Endothelial cell (in vitro differentiated cells): Measurements from ENCODE around the gene EML1. TPM values are rescaled to one million over a fixed set of nuclear protein-coding genes. Genes with fewer than 3 reads are reported as not detected.

Experiments used
- DNase-seq: peaks from one replicate; pipeline ENCODE4 v3.0.0; 2021; ENCODE audit warnings: low spot score
- H3K27ac Mint-ChIP-seq: one replicate; pipeline ENCODE4 v1.8.0; 2021; ENCODE audit warnings: mixed read lengths, inconsistent platforms; ENCODE audit not compliant: unreplicated experiment
- H3K27me3 Mint-ChIP-seq: one replicate; pipeline ENCODE4 v1.8.0; 2021; ENCODE audit warnings: mild to moderate bottlenecking, moderate library complexity, mixed read lengths, inconsistent platforms; ENCODE audit not compliant: unreplicated experiment
- H3K36me3 Mint-ChIP-seq: one replicate; pipeline ENCODE4 v1.8.0; 2021; ENCODE audit warnings: mild to moderate bottlenecking, low read depth, mixed read lengths, inconsistent platforms; ENCODE audit not compliant: unreplicated experiment
- H3K4me1 Mint-ChIP-seq: one replicate; pipeline ENCODE4 v1.8.0; 2021; ENCODE audit warnings: mild to moderate bottlenecking, mixed read lengths, inconsistent platforms; ENCODE audit not compliant: unreplicated experiment
- H3K4me3 Mint-ChIP-seq: one replicate; pipeline ENCODE4 v1.8.0; 2021; ENCODE audit warnings: mild to moderate bottlenecking, mixed read lengths, inconsistent platforms; ENCODE audit not compliant: unreplicated experiment
- H3K9me3 Mint-ChIP-seq: one replicate; pipeline ENCODE4 v1.8.0; 2021; ENCODE audit warnings: mixed read lengths, inconsistent platforms; ENCODE audit not compliant: unreplicated experiment
- CTCF ChIP-seq: fragments of 200-600 bp; sonication (generic); IDR thresholded peaks from one replicate; pipeline ENCODE4 v1.5.0; 2021; ENCODE audit warnings: antibody characterized with exemption; ENCODE audit not compliant: unreplicated experiment
- total RNA-seq: library from RNA; stranded (reverse); fragmentation: NEBNext Ultra II Directional; extraction: Animal tissue kit (Norgen Biotek cat#: 25700); gene quantifications from one replicate; pipeline ENCODE4 v1.2.1, GENCODE V29; 2021; ENCODE audit not compliant: unreplicated experiment

EML1 gene
- total RNA-seq, 1 donor from 2014 or later, result 10.0 TPM

DNA sequence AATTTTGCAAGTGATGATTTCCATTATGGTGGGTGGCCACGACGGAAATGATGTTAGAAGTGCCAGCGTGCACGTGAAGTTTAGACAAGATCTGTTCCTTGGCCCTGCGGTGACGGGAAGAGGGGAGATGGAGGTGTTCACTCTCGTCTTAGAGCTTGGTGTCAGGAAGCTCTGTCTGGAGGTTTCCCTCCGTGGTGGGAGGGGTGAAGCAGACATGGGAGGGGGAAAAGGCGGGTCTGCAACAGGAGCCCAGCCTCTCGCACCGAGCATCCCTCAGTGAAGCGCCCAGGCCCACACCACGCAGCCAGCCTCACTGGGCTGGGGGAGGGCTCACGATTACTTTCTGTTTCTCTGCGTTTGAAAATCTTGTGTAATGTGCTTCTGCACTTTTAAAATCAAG, 26.3 kb downstream of the EML1 start:
- no peak for DNase-seq
- TF ChIP-seq CTCF, result no peak
- H3K9me3 Mint-ChIP-seq, result no peaks in the 10 kb centered on the region
- H3K4me3 Mint-ChIP-seq, result no peak overlapping the region
- H3K27me3 Mint-ChIP-seq, result peaks cover 2% of the 10 kb centered on the region
- H3K27ac Mint-ChIP-seq, result no peak overlapping the region
- H3K36me3 Mint-ChIP-seq, result no peaks in the 10 kb centered on the region
- peaks cover 18% of the 10 kb centered on the region for H3K4me1 Mint-ChIP-seq

DNA sequence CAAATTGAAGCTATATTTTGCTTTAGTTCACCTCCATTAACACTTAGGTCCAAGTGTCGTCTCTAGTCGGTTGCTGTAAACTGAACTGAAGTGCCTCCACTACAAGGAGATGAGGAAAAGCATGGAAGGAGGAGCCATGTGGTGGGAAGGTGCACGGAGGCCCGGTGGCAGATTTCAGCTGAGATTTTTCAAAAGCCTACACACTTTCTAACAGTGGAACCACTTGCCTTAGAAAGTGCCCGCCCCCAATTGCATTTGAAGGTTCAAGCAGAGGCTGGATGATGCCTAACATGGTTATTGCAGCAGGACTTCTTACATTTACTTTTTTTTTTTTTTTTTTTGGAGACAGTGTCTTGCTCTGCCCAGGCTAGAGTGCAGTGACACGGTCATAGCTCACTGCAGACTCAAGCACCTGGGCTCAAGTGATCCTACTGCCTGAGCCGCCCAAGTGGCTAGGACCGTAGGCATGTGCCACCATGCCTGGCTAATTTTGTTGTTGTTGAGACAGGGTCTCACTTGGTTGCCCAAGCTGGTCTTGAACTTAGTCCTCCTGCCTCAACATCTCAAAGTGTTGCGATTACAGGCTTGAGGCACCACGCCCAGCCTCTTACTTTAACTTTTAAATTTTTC, 27.6 kb downstream of the EML1 start:
- Mint-ChIP-seq H3K27me3 (peaks cover 2% of the 10 kb centered on the region), H3K4me1 (peaks cover 18% of the 10 kb centered on the region), H3K4me3 (no peak overlapping the region), H3K27ac (no peak overlapping the region), H3K36me3 (no peaks in the 10 kb centered on the region), H3K9me3 (no peaks in the 10 kb centered on the region)
- no peak for TF ChIP-seq CTCF
- DNase-seq, result no peak

GRCh38 chr14:99821519-99822508, 28.6 kb downstream of the EML1 start:
- DNase-seq, result no peak
- no peaks in the 10 kb centered on the region for H3K36me3 Mint-ChIP-seq
- H3K27ac Mint-ChIP-seq, result no peak overlapping the region

DNA sequence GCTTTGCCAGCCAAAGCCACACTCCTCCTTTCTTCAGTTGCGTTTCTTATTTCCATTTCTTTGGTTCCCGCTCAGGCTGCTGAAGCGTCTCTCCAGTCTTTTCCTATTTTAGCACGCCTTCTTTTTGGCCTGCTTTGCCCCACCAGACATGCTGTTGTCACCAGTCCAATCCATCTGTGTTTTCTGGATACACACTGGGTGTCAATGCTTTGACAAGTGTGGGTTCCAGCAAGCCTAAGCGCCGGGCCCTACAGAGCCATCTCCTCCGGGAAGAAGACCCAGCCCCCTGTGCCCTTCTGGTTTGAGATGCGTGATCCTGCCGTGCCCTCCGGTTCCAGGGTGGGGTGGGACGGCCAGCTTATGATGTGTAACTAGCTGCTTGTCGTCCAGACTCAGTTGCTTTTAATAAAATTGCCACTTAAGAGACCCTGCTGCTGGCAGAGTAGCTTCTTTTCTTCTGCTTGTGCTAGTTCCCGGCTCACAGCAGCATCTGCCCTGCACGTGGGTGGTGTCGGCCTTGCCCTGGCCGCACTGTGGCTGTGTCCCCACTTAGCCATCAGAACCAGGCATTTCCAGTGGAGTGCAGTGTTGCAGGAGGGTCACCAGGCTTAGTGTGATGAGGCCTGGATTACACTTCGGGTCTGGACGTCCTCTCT, 29.7 kb downstream of the EML1 start:
- no peaks in the 10 kb centered on the region for H3K36me3 Mint-ChIP-seq
- no peak overlapping the region for H3K4me3 Mint-ChIP-seq
- DNase-seq, result no peak
- H3K27ac Mint-ChIP-seq, result no peak overlapping the region
- H3K4me1 Mint-ChIP-seq, result peaks cover 13% of the 10 kb centered on the region
- no peaks in the 10 kb centered on the region for H3K9me3 Mint-ChIP-seq
- no peak for TF ChIP-seq CTCF
- H3K27me3 Mint-ChIP-seq, result no peaks in the 10 kb centered on the region

More at GRCh38 chr14:99821519-99822508, 28.6 kb downstream of the EML1 start:
- Mint-ChIP-seq H3K9me3 (no peaks in the 10 kb centered on the region), H3K4me3 (no peak overlapping the region), H3K4me1 (peaks cover 18% of the 10 kb centered on the region), H3K27me3 (peaks cover 2% of the 10 kb centered on the region)
- no peak for TF ChIP-seq CTCF
